ENCODE measurements around the gene TEC.
A peak's percentile ranks its signal among the peaks of the same experiment; 100 is the strongest.
"Not testable (repeated sequence)": the region's sequence is repeated elsewhere in the genome, so short reads cannot be mapped to it uniquely, and the experiment has no call there.

TEC gene

DNA sequence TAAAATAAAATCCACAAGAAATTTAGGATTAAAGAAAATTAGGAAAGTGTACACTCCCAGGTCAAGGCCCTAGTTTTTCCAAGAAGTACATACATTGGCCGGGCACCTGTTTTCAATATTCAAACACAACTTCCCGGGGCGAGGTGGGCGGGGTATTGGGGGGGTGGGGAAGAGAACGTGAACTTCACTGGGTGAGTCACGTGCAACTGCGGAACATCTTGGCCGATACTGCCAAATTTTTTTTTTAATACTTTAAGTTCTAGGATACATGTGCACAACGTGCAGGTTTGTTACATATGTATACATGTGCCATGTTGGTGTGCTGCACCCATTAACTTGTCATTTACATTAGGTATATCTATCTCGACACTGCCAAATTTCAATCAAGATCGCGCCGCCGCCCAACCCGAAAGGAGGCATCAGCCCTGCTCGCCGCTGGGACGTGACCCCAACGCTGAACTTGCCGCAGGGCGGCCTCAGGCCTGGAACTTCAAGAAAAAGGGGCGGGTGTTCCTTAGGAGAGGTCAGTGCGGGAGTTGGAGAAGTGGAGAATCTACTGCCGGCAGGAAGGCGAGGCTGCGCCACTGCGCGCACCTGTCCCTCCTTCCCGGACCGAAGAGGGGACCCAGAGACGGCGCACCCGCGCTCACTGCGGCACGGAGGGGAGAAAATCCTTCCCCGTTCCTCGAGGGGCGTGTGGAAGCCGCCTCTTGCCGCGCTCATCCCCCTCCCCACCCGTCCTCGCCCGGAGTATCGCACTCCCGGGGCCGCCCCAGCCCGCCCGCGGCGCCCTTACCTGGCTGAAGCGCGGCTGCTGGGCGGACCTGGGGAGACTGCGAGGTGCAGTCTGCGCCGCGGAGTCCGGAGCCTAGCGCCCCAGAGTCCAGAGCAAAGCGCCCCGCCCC, at the start of gene TEC:
TSS of gene TEC (minus strand) at position 883 of the 905 bp plus-strand sequence. CDS start 41,224 bp downstream, outside the sequence.
- in situ Hi-C loops (cut with HindIII; ENCODE audit: low pct_ligation_motif_present, low pct_unique_long_range_greater_than_20kb, low sequenced_read_pairs) = no loop called here
- peak; percentile 74 for DNase-seq

DNA sequence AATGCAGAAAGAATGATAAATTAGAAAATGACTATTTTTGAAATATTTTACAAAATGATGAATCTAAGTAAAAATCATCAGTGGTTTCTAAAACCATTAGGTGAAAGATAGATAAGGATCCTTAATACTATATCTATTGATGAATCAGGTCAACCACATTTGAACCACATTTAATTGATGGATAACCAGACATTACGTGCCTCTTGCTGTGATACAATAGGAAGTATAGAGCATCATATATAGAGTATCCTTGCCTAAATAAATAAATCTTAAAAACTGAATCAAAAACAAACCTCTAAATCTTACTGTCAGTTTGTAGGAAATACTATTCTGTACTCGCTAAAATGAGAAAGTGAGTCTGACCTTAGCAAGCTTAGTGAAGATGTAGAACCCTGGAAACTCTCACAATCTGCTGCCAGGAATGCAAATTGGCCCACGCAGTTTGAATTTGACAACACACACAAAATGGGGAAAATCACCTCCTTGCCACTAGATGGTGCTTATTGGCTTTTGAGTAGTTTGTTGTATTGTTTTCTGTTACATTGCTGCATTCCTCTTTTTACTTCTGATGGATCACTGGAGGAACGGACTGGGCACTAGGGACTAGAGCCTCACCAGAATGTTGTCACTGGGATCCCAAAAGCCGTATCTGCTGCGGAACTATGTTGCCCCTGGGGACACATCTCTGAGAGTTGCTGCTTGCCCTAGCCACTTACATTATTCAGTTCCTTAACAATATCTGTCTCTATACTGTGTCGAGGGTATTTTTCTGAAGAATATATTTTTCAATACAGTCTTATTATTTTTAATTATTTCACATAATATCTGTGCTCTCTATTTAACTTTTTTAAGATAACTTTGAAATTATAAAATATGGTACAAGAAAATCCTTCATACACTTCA, 46.3 kb upstream of the TEC start:
- DNase-seq = peak; percentile 65
- in situ Hi-C loops (cut with HindIII; ENCODE audit: low pct_ligation_motif_present, low pct_unique_long_range_greater_than_20kb, low sequenced_read_pairs) = no loop called here

DNA sequence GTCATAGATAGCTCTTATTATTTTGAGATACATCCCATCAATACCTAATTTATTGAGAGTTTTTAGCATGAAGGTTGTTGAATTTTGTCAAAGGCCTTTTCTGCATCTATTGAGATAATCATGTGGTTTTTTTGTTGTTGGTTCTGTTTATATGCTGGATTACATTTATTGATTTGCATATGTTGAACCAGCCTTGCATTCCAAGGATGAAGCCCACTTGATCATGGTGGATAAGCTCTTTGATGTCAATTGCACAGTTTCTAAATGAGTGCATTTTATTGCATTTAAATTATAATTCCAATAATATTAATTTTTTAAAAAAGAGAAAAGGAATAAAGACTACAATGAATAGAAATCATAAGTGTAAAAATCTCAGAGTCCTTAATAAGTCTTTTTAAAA, 45.1 kb upstream of the TEC start:
- in situ Hi-C loops (cut with HindIII; ENCODE audit: low pct_ligation_motif_present, low pct_unique_long_range_greater_than_20kb, low sequenced_read_pairs); DNase-seq: not testable (repeated sequence)

DNA sequence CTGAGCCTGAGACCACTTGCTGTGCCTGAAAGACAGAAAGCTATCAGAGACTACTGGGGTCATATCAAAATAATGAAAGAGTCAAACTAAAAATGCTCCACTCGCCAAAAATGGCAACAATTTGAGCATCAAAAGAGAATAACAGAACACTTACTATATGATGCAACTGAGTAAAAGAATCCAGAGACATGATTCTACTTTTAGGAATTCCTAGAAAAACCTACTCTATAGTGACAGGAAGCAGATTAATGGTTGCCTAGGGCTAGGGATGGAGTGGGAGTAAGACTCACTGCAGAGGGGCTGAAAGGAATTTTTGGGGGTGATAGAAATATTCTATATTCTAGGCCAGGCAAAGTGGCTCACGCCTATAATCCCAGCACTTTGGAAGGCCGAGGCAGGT, 42.3 kb upstream of the TEC start:
- in situ Hi-C loops (cut with HindIII; ENCODE audit: low pct_ligation_motif_present, low pct_unique_long_range_greater_than_20kb, low sequenced_read_pairs) = no loop called here
- DNase-seq = no peak

DNA sequence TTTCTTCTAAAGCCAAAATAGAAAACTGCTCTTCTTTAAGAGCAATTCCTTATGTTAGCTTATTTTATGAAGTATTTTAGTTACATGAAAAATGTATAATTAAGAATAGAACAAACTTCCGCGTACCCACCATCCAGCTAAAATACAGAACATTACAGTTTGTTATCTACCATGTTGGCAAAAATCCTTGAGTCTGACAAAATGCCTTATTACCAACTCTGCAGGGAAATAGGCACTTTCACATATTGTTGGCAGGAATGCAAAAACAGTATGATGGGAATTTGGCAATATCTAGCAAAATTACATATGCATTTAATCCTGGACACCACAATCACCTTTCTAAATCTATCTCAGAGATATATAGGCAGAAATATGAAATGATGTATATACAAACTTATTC, 39.3 kb upstream of the TEC start:
- in situ Hi-C loops (cut with HindIII; ENCODE audit: low pct_ligation_motif_present, low pct_unique_long_range_greater_than_20kb, low sequenced_read_pairs) = no loop called here

DNA sequence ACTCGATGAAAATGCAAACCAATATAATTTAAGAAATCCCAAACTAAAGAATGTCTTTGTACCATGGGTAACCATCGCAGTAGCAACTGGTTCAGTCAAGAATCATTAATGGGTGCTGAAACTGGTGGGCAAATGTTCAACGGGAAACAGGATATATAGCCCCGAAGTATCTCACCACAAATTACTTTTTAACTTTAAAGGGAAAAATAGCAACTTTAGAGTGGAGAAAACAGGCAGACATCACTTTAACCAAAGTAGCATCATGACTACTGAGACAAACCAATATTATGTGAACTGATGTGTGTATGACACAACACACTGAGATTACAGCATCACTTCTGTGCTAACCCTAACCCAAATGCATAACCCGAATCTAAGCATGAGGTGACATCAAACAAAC, 37.9 kb upstream of the TEC start:
- DNase-seq = peak; percentile 13
- in situ Hi-C loops (cut with HindIII; ENCODE audit: low pct_ligation_motif_present, low pct_unique_long_range_greater_than_20kb, low sequenced_read_pairs) = no loop called here

More for the DNA sequence above, 39.3 kb upstream of the TEC start:
- DNase-seq = no peak

DNA sequence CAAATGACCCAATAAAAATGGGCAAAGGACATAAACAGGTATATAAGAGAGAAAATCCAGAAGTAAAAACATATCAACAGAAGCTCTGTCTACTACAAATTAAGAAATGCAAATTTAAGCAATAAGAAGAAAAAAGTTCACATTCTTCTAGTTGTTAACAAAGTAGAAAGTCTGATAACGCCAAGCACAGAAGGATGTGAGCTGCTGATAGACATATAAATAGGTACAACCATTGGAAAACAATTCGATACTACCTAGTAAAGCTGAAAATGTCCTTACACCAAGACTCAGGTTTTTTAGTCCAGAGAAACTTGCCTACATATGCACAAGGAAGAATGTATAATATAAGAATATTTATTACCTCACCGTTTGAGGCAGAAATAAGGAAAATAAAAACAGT, 35.9 kb upstream of the TEC start:
- in situ Hi-C loops (cut with HindIII; ENCODE audit: low pct_ligation_motif_present, low pct_unique_long_range_greater_than_20kb, low sequenced_read_pairs) = no loop called here
- DNase-seq = no peak

DNA sequence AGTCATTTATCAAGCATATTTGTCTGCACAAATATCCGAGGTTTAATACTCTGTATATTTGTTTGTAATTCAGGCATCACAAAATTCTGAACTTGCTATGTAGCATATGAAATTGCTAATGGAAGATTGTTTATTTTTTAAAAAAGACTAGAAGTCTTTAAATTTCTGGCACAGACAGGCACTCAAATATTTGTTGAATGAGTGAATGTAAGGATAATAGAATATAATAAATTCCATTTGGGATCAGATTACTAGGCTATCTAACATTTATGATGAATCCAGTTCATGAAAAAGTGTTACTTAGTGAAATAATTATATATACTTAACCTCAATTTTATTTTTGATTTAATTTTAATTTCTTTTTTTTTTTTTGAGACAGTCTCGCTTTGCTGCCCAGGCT, 30.4 kb upstream of the TEC start:
- DNase-seq = no peak
- in situ Hi-C loops (cut with HindIII; ENCODE audit: low pct_ligation_motif_present, low pct_unique_long_range_greater_than_20kb, low sequenced_read_pairs) = no loop called here

DNA sequence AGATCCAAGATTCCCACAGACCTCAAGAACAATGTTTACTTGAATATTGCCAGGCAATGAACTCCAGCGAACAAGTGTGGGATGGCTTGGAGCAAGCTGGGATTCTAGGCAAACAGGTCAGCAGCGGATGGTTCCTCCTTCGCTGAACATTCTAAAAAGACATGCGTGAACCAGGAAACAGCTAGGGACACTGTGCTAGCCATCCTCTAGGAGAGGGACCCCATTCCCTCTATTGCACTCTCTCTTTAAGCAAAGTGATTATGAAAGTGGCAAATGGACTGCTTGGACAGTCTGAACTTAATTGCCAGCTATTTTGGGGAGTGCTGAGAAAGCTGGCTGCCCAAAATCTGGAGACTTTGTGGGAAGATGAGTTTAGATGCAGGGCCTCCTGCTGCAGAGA, 29.9 kb upstream of the TEC start:
- in situ Hi-C loops (cut with HindIII; ENCODE audit: low pct_ligation_motif_present, low pct_unique_long_range_greater_than_20kb, low sequenced_read_pairs) = no loop called here
- DNase-seq = no peak

DNA sequence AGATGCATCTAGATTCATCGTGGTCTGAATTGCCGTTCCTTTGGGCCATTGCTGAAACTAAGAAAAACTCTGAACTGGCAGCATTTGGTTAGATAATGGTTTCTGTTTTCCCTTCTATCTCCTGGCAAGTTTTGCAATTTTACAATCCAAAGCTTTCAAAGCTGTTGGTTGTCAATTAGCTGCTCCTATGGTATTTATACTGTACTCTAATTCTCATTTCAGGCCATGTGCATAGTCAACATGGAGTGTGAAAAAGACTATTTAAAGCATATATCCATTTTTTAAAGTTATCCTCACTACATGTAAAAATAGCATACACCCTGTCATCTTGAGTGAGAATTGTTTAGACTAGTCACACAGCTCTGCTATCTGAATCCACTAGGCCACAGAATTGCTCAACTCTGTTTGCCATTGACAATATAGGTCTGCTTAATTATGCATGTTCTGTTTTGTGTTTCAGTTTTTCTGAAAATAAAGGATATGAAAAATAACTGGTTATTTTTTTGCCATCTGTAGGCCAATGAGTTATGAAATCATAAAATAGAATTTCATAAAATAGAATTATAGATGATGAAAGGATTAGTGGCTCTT, 27.7 kb upstream of the TEC start:
- no peak for DNase-seq
- in situ Hi-C loops (cut with HindIII; ENCODE audit: low pct_ligation_motif_present, low pct_unique_long_range_greater_than_20kb, low sequenced_read_pairs) = no loop called here

DNA sequence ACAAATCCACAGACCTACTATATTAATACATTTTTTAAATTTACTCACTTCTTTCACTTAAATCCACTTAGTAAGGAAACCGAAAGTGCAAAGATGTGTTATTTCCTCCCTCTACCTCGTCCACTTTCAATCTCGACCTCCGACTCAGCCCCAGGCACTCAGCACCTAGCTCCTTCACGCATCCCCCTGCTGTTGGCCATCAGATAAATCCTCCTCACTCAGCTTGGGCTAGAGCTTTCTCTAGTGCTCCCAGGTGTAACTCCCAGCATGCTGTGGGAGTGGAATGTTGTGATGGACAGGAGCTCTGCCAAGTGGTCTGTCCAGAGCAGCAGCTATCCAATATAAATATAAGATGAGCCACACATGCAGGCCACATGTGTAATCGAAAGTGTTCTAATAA, 26.7 kb upstream of the TEC start:
- no peak for DNase-seq
- in situ Hi-C loops (cut with HindIII; ENCODE audit: low pct_ligation_motif_present, low pct_unique_long_range_greater_than_20kb, low sequenced_read_pairs) = no loop called here

DNA sequence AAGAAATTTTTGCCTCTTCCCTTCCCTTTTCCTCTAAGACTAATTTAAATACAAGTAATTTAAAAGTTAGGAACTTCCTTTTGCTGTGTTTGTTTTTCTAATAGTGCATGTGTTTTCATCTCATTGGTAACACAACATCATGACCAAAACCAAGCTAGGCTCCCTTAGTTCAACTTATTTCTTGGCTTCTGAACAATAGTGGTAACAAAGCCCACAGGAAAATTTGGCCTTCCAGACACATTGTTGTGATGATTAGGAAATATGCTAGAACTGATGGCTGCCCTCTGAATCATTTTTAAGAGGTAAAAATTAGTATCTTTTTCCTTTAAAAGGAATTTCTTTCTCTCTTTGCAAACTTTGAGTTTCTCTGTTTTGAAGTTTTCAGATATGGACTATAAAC, 25.5 kb upstream of the TEC start:
- DNase-seq = no peak
- in situ Hi-C loops (cut with HindIII; ENCODE audit: low pct_ligation_motif_present, low pct_unique_long_range_greater_than_20kb, low sequenced_read_pairs) = no loop called here

DNA sequence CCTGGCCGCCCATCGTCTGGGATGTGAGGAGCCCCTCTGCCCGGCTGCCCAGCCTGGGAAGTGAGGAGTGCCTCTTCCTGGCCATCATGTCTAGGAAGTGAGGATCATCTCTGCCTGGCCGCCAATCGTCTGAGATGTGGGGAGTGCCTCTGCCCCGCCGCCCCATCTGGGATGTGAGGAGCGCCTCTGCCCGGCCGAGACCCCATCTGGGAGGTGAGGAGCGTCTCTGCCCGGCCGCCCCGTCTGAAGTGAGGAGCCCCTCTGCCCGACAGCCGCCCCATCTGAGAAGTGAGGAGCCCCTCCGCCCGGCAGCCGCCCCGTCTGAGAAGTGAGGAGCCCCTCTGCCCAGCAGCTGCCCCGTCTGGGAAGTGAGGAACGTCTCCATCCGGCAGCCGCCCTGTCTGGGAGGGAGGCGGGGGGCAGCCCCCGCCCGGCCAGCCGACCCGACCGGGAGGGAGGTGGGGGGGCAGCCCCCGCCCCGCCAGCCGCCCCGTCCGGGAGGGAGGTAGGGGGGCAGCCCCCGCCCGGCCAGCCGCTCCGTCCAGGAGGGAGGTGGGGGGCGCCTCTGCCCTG, 22.7 kb upstream of the TEC start:
- in situ Hi-C loops (cut with HindIII; ENCODE audit: low pct_ligation_motif_present, low pct_unique_long_range_greater_than_20kb, low sequenced_read_pairs); DNase-seq: not testable (repeated sequence)

DNA sequence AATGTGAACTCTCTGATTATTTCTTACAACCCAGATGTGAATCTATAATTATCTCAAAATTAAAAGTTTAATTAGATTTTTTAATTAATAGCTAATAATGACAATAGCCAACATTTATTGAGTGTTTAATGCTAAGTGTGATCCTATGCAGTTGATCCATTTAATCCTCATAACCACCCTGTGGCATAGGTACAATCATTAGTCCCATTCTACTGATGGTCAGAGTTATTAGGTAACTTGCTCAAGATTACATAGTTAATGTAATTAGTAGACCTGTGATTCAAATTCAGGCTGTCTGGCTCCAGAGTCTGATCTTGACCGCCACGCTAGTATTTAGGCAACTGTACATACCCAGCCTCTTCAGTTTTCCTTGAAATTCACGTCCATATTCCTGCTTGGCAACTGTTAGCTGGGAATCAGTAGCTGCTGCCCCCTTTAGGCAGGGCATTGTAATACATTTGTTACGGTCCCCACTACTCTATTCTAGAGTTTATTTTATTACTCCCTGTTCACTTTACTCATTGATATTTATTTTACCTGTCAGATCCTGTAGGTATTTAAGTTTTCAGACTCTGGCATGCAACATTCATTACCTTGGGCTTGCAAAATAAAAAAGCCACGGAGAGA, 20.6 kb upstream of the TEC start:
- DNase-seq = peak; percentile 36
- in situ Hi-C loops (cut with HindIII; ENCODE audit: low pct_ligation_motif_present, low pct_unique_long_range_greater_than_20kb, low sequenced_read_pairs) = no loop called here

DNA sequence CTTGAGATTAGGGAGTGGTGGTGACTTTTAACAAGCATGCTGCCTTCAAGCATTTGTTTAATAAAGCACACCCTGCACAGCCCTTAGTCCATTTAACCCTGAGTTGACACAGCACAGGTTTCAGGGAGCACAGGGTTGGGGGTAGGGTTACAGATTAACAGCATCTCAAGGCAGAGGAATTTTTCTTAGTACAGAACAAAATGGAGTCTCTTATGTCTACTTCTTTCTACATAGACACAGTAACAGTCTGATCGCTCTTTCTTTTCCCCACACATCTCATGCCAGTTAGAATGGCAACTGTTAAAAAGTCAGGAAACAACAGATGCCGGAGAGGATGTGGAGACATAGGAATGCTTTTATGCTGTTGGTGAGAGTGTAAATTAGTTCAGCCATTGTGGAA, 16.4 kb upstream of the TEC start:
- in situ Hi-C loops (cut with HindIII; ENCODE audit: low pct_ligation_motif_present, low pct_unique_long_range_greater_than_20kb, low sequenced_read_pairs); DNase-seq: not testable (repeated sequence)

DNA sequence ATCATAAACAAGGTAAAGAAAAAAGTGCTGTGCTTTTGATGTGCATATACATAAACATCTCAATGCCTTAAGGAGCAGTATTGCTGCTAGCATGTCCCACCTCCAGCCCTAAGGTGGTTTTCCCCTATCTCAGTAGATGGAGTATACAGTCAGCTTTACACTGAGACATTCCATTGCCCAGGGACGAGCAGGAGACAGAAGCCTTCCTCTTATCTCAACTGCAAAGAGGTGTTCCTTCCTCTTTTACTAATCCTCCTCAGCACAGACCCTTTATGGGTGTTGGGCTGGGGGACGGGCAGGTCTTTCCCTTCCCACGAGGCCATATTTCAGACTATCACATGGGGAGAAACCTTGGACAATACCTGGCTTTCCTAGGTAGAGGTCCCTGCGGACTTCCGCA, 16.0 kb upstream of the TEC start:
- in situ Hi-C loops (cut with HindIII; ENCODE audit: low pct_ligation_motif_present, low pct_unique_long_range_greater_than_20kb, low sequenced_read_pairs); DNase-seq: not testable (repeated sequence)

DNA sequence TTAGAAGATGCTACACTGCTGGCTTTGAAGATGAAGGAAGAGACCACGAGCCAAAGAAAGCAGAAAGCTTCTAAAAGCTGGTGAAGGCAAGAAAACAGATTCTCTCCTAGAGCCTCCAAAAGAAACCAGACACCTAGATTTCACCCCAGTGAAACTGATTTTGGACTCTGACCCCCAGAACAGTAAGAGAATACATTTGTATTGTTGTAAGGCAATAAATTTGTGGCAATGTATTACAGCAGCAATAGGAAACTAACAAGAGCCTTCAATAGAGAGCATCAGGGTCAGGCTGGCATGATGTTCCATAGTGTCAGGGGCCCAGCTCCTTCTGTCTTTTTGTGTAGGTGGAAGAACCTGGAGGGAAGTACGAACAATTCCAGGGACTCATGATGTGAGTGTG, 6.0 kb upstream of the TEC start:
- DNase-seq = no peak
- in situ Hi-C loops (cut with HindIII; ENCODE audit: low pct_ligation_motif_present, low pct_unique_long_range_greater_than_20kb, low sequenced_read_pairs) = no loop called here

DNA sequence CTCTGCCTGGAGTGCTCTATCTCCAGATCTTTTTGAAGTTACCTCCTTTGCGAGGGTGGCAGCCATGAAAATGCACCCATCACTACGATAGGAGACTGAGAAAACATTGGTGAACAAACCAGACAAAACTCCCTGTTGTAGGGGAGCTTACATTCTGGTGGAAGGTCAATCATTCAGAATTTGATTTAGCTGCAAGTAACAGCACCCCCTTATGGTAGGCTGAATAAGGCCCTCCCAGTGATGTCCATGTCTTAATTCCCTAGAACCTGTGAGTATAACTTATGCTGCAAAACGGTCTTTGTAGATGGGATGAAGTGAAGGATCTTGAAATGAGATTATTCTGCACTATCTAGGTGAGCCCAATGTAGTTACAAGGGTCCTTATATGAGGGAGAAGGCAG, 5.6 kb upstream of the TEC start:
- peak; percentile 48 for DNase-seq
- in situ Hi-C loops (cut with HindIII; ENCODE audit: low pct_ligation_motif_present, low pct_unique_long_range_greater_than_20kb, low sequenced_read_pairs) = no loop called here
